ENCODE results near the gene TRAIP. TPM values are rescaled to one million over a fixed set of nuclear protein-coding genes. Genes with fewer than 3 reads are reported as not detected.

Gene TRAIP
- 0.66 and 8.2 TPM in 2 replicates for total RNA-seq

GRCh38 chr3:49856181-49857005 lies at the start of gene TRAIP:
TSS of gene TRAIP (minus strand) at chr3:49856564. CDS start at chr3:49856453, 111 bp downstream.

GRCh38 chr3:49903451-49904424 lies 47.4 kb upstream of the TRAIP start, which contains the start of gene MST1R:
TSS of gene MST1R (minus strand) at chr3:49903873. CDS start at chr3:49903609, 264 bp downstream.

GRCh38 chr3:49869525-49870126 lies 13.3 kb upstream of the TRAIP start, which contains the start of gene CAMKV:
TSS of gene CAMKV (minus strand) at chr3:49869906. CDS start at chr3:49862388, 7,518 bp downstream.

GRCh38 chr3:49813497-49814174 lies 42.7 kb downstream of the TRAIP start, which contains the start of gene UBA7:
TSS of gene UBA7 (minus strand) at chr3:49813953. CDS start at chr3:49813787, 166 bp downstream.

GRCh38 chr3:49802719-49803464 lies 53.5 kb downstream of the TRAIP start, which contains the start of gene INKA1:
TSS of gene INKA1 (plus strand) at chr3:49803261. CDS start at chr3:49803393, 132 bp downstream.

GRCh38 chr3:49799761-49800160 lies 56.6 kb downstream of the TRAIP start, which contains the start of gene CDHR4:
TSS of gene CDHR4 (minus strand) at chr3:49799873. CDS start at chr3:49799812, 61 bp downstream.

GRCh38 chr3:49786357-49787181 lies 69.8 kb downstream of the TRAIP start, which contains the start of gene IP6K1:
TSS of gene IP6K1 (minus strand) at chr3:49786542. CDS start at chr3:49748040, 38,502 bp downstream.

Small RNA genes lying within 50 kb of the gene (small RNA-seq; reads per million reads assigned to genes)
- not detected for gene RN7SL217P (ENCODE audit: low replicate concordance)

Other genes starting within 250 kb of the TRAIP start
- gene APEH, start 182.2 kb downstream of the TRAIP start, total RNA-seq, result 102 and 155 TPM in 2 replicates
- 5.7 and 5.9 TPM in 2 replicates for gene MST1, start 167.1 kb downstream of the TRAIP start, total RNA-seq
- gene RNF123, start 167.0 kb downstream of the TRAIP start, total RNA-seq, result 34.8 and 39.7 TPM in 2 replicates
- 2.1 and 2.4 TPM in 2 replicates for gene AMIGO3, start 136.9 kb downstream of the TRAIP start, total RNA-seq
- 63.6 and 132 TPM in 2 replicates for gene GMPPB, start 132.6 kb downstream of the TRAIP start, total RNA-seq
- 50.3 and 52.1 TPM in 2 replicates for gene IP6K1, start 70.0 kb downstream of the TRAIP start, total RNA-seq
- not detected in 2 replicates for gene CDHR4, start 56.7 kb downstream of the TRAIP start, total RNA-seq
- gene INKA1, start 53.3 kb downstream of the TRAIP start, total RNA-seq, result 4.4 and 4.6 TPM in 2 replicates
- 27.9 and 44.2 TPM in 2 replicates for gene UBA7, start 42.6 kb downstream of the TRAIP start, total RNA-seq
- gene CAMKV, start 13.3 kb upstream of the TRAIP start, total RNA-seq, result not detected in 2 replicates
- 0.43 and 1.3 TPM in 2 replicates for gene MST1R, start 47.3 kb upstream of the TRAIP start, total RNA-seq
- gene MON1A, start 73.2 kb upstream of the TRAIP start, total RNA-seq, result 7.7 and 20.5 TPM in 2 replicates
- 45.4 and 48.4 TPM in 2 replicates for gene RBM6, start 83.6 kb upstream of the TRAIP start, total RNA-seq
- 118 and 167 TPM in 2 replicates for gene RBM5, start 232.4 kb upstream of the TRAIP start, total RNA-seq